Measurements from ENCODE around the gene LARP4B.

LARP4B gene

DNA sequence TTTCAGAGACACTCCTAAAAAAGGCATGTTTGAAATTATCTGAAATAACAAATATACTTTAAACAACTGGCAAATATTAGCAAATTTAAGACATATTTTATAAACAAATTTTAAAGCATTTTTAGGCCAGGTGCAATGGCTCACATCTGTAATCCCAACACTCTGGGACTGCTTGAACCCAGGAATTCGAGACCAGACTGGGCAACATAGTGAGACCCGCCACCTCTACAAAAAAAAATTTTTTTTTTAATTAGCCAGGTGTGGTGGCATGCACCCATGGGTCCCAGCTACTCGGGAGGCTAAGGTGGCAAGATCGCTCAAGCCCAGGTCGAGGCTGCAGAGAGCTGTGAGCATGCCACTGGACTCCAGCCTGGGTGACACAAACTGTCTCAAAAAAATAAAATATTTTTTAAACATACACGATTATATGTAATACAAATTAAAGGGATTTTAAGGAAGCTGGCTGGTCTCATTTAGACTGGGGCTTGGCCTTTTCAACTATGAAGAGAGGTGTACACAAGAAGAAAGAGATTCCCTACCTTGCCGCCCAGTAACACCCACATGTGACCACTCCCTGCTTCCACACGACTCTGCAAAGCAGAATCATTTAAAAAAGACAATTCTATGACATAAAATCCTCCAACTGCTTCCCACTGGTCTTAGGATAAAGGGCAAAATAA, 7.5 kb downstream of the LARP4B start:
- no peak overlapping the region for H4K12ac ChIP-seq (ENCODE audit: low read depth, low read length)
- H3K4me2 ChIP-seq (ENCODE audit: low read length) = no peak overlapping the region
- no peaks in the 10 kb centered on the region for H3K27me3 ChIP-seq (ENCODE audit: insufficient read depth, low read length)
- no peak overlapping the region for H2BK5ac ChIP-seq (ENCODE audit: low read depth, low read length, poor library complexity)
- H3K4me3 ChIP-seq (ENCODE audit: low read depth, low read length) = no peak overlapping the region
- no peak overlapping the region for H3K27ac ChIP-seq (ENCODE audit: low read depth, low read length)
- H2BK12ac ChIP-seq (ENCODE audit: low read length) = no peak overlapping the region
- H3K9me3 ChIP-seq (ENCODE audit: insufficient read depth, low read depth, low read length) = no peaks in the 10 kb centered on the region
- no peak overlapping the region for H2AK5ac ChIP-seq (ENCODE audit: low read length)
- H3K23ac ChIP-seq (ENCODE audit: low read length) = no peak overlapping the region
- no peak overlapping the region for H3K9ac ChIP-seq (ENCODE audit: low read length)
- no peaks in the 10 kb centered on the region for H3K79me1 ChIP-seq (ENCODE audit: low read length)
- no peak overlapping the region for H3K18ac ChIP-seq (ENCODE audit: low read length)
- no peak overlapping the region for H4K8ac ChIP-seq (ENCODE audit: low read depth, low read length)
- peaks cover 4 to 6% of the 10 kb centered on the region in 2 experiments for H3K4me1 ChIP-seq (ENCODE audit: control insufficient read depth in 1 of 2, insufficient read depth in 2 of 2, low read length in 2 of 2)
- no peak for DNase-seq
- peaks cover 15% of the 10 kb centered on the region in 2 experiments for H3K36me3 ChIP-seq (ENCODE audit: control insufficient read depth in 1 of 2, insufficient read depth in 2 of 2, low read length in 2 of 2)
- H4K91ac ChIP-seq (ENCODE audit: low read depth, low read length) = no peak overlapping the region
- peak overlapping the region; percentile 98 for H3K4ac ChIP-seq (ENCODE audit: low read depth, low read length)
- WGBS (ENCODE audit: extremely low coverage, insufficient coverage, insufficient read length) = no CpG with 5 or more reads among the region's 8 CpGs
- H2AFZ ChIP-seq (ENCODE audit: insufficient read depth, low read length, poor library complexity) = no peak overlapping the region
- no peak overlapping the region for H3K14ac ChIP-seq (ENCODE audit: low read length)
- peaks cover 36% of the 10 kb centered on the region for H3K79me2 ChIP-seq (ENCODE audit: control insufficient read depth, insufficient read depth, low read length, poor library complexity)
- no peak overlapping the region for H2BK120ac ChIP-seq (ENCODE audit: insufficient read depth, low read length, poor library complexity)

DNA sequence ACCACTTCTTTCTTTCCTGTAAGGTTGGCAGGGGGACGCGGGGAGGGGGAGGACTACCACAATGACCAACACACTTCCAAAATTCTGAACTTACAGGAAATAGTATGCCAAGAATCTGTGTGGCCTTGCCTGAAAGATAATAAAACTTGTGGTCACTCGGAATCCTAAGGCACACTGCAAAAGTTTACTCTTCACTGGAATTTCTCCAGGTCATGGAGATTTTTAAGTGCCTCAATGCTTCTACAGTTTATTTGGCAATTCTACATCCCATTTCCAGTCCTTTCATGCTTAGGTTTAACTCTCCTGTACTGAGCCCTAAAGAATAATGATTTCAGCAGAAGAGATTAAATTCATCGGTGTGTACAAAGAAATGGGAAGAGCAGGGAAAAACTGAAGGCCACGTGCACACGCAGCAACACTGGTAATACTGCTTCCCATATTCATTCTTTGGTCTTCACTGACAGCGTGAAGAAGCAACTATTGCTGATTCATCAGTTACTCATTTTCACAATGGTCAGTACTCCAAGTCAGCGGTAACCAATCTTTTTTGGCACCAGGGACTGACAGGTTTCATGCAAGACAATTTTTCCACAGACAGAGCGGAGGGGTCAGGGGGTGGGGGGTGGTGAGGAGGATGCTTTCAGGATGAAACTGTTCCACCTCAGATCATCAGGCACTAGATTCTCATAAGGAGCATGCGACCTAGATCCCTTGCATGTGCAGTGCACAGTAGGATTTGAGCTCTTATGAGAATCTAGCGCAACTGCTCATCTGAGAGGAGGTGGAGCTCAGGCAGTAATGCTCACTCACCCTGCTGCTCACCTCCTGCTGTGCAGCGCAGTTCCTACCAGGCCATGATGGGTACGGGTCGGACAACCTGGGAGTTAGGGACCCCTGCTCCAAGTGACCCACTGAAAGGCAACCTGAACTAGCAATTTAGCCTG, 9.8 kb downstream of the LARP4B start:
- Histone ChIP-seq H3K9me3 (ENCODE audit: insufficient read depth, low read depth, low read length) (no peaks in the 10 kb centered on the region), H4K91ac (ENCODE audit: low read depth, low read length) (no peak overlapping the region), H4K12ac (ENCODE audit: low read depth, low read length) (no peak overlapping the region), H3K27me3 (ENCODE audit: insufficient read depth, low read length) (no peaks in the 10 kb centered on the region), H3K4me3 (ENCODE audit: low read depth, low read length) (no peak overlapping the region), H3K27ac (ENCODE audit: low read depth, low read length) (no peak overlapping the region), H2AFZ (ENCODE audit: insufficient read depth, low read length, poor library complexity) (no peak overlapping the region), H3K79me1 (ENCODE audit: low read length) (no peaks in the 10 kb centered on the region), H4K8ac (ENCODE audit: low read depth, low read length) (no peak overlapping the region), H3K23ac (ENCODE audit: low read length) (no peak overlapping the region), H3K4ac (ENCODE audit: low read depth, low read length) (peak overlapping the region; percentile 90), H3K79me2 (ENCODE audit: control insufficient read depth, insufficient read depth, low read length, poor library complexity) (peaks cover 27% of the 10 kb centered on the region), H2BK120ac (ENCODE audit: insufficient read depth, low read length, poor library complexity) (no peak overlapping the region), H2BK12ac (ENCODE audit: low read length) (no peak overlapping the region), H3K4me1 (ENCODE audit: control insufficient read depth in 1 of 2, insufficient read depth in 2 of 2, low read length in 2 of 2) (peaks cover 0 to 6% of the 10 kb centered on the region in 2 experiments), H3K18ac (ENCODE audit: low read length) (no peak overlapping the region), H3K9ac (ENCODE audit: low read length) (peak overlapping the region; percentile 18), H3K36me3 (ENCODE audit: control insufficient read depth in 1 of 2, insufficient read depth in 2 of 2, low read length in 2 of 2) (peaks cover 12% of the 10 kb centered on the region in 2 experiments), H2BK5ac (ENCODE audit: low read depth, low read length, poor library complexity) (no peak overlapping the region), H2AK5ac (ENCODE audit: low read length) (no peak overlapping the region), H3K14ac (ENCODE audit: low read length) (no peak overlapping the region), H3K4me2 (ENCODE audit: low read length) (no peak overlapping the region)
- WGBS (ENCODE audit: extremely low coverage, insufficient coverage, insufficient read length) = no CpG with 5 or more reads among the region's 14 CpGs
- DNase-seq = peak in 1 of 2 donors; percentile 19

DNA sequence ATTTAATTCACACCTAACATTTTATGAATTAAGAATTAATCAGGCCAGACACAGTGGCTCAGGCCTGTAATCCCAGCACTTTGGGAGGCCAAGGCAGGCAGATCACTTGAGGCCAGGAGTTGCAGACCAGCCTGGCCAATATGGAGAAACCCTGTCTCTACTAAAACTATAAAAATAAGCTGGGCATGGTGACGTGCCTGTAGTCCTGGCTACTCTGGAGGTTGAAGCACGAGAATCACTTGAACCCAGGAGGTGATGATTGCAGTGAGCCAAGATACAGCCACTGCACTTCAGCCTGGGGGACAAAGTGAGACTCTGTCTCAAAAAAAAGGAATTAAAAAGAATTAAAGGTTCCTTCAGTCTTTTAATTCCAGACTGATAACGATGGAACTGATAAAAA, 11.1 kb downstream of the LARP4B start:
- no peaks in the 10 kb centered on the region for H3K9me3 ChIP-seq (ENCODE audit: insufficient read depth, low read depth, low read length)
- H3K4me1 ChIP-seq (ENCODE audit: control insufficient read depth in 1 of 2, insufficient read depth in 2 of 2, low read length in 2 of 2) = peaks cover 0 to 6% of the 10 kb centered on the region in 2 experiments
- no peak overlapping the region for H2AFZ ChIP-seq (ENCODE audit: insufficient read depth, low read length, poor library complexity)
- no peak overlapping the region for H4K8ac ChIP-seq (ENCODE audit: low read depth, low read length)
- peak overlapping the region; percentile 55 for H3K4ac ChIP-seq (ENCODE audit: low read depth, low read length)
- no CpG with 5 or more reads among the region's 3 CpGs for WGBS (ENCODE audit: extremely low coverage, insufficient coverage, insufficient read length)
- no peak overlapping the region for H3K27ac ChIP-seq (ENCODE audit: low read depth, low read length)
- no peak overlapping the region for H3K9ac ChIP-seq (ENCODE audit: low read length)
- no peak overlapping the region for H3K4me3 ChIP-seq (ENCODE audit: low read depth, low read length)
- H3K18ac ChIP-seq (ENCODE audit: low read length) = no peak overlapping the region
- H2AK5ac ChIP-seq (ENCODE audit: low read length) = no peak overlapping the region
- no peaks in the 10 kb centered on the region for H3K79me1 ChIP-seq (ENCODE audit: low read length)
- no peaks in the 10 kb centered on the region for H3K27me3 ChIP-seq (ENCODE audit: insufficient read depth, low read length)
- H2BK12ac ChIP-seq (ENCODE audit: low read length) = no peak overlapping the region
- H3K23ac ChIP-seq (ENCODE audit: low read length) = no peak overlapping the region
- DNase-seq = no peak
- H2BK5ac ChIP-seq (ENCODE audit: low read depth, low read length, poor library complexity) = no peak overlapping the region
- no peak overlapping the region for H4K12ac ChIP-seq (ENCODE audit: low read depth, low read length)
- H2BK120ac ChIP-seq (ENCODE audit: insufficient read depth, low read length, poor library complexity) = no peak overlapping the region
- H3K36me3 ChIP-seq (ENCODE audit: control insufficient read depth in 1 of 2, insufficient read depth in 2 of 2, low read length in 2 of 2) = peaks cover 6 to 7% of the 10 kb centered on the region in 2 experiments
- no peak overlapping the region for H3K14ac ChIP-seq (ENCODE audit: low read length)
- H3K4me2 ChIP-seq (ENCODE audit: low read length) = no peak overlapping the region
- H4K91ac ChIP-seq (ENCODE audit: low read depth, low read length) = no peak overlapping the region
- H3K79me2 ChIP-seq (ENCODE audit: control insufficient read depth, insufficient read depth, low read length, poor library complexity) = peaks cover 22% of the 10 kb centered on the region

DNA sequence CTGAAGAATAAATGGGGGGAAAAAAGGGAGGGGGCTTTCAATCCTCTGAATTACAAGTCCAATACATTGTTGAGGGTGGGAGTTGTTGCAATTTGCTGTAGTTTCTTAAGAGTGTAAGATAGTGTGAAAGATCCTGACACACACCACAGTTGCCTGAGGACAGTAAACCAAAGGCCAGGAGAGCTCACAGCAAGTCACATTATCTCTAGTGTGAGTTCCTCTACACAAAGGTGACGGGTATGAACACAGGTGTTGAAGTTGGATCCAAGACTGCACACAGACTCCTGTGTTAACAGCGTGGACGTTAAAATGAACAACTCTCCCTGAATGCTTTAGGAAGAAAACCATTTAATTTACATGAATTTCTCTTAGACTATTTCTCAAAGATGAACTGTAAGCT, 12.0 kb downstream of the LARP4B start:
- Histone ChIP-seq H3K79me2 (ENCODE audit: control insufficient read depth, insufficient read depth, low read length, poor library complexity) (peaks cover 19% of the 10 kb centered on the region), H3K27ac (ENCODE audit: low read depth, low read length) (no peak overlapping the region), H3K4me2 (ENCODE audit: low read length) (no peak overlapping the region), H4K12ac (ENCODE audit: low read depth, low read length) (no peak overlapping the region), H2AFZ (ENCODE audit: insufficient read depth, low read length, poor library complexity) (no peak overlapping the region), H3K18ac (ENCODE audit: low read length) (no peak overlapping the region), H4K91ac (ENCODE audit: low read depth, low read length) (no peak overlapping the region), H3K27me3 (ENCODE audit: insufficient read depth, low read length) (no peaks in the 10 kb centered on the region), H3K4ac (ENCODE audit: low read depth, low read length) (peak overlapping the region; percentile 97), H3K36me3 (ENCODE audit: control insufficient read depth in 1 of 2, insufficient read depth in 2 of 2, low read length in 2 of 2) (peaks cover 4 to 6% of the 10 kb centered on the region in 2 experiments), H2AK5ac (ENCODE audit: low read length) (no peak overlapping the region), H3K4me1 (ENCODE audit: control insufficient read depth in 1 of 2, insufficient read depth in 2 of 2, low read length in 2 of 2) (peaks cover 0 to 6% of the 10 kb centered on the region in 2 experiments), H3K9me3 (ENCODE audit: insufficient read depth, low read depth, low read length) (no peaks in the 10 kb centered on the region), H3K4me3 (ENCODE audit: low read depth, low read length) (no peak overlapping the region), H3K23ac (ENCODE audit: low read length) (no peak overlapping the region), H3K14ac (ENCODE audit: low read length) (no peak overlapping the region), H3K9ac (ENCODE audit: low read length) (no peak overlapping the region), H2BK120ac (ENCODE audit: insufficient read depth, low read length, poor library complexity) (no peak overlapping the region), H2BK5ac (ENCODE audit: low read depth, low read length, poor library complexity) (no peak overlapping the region), H3K79me1 (ENCODE audit: low read length) (no peaks in the 10 kb centered on the region), H2BK12ac (ENCODE audit: low read length) (no peak overlapping the region), H4K8ac (ENCODE audit: low read depth, low read length) (no peak overlapping the region)
- WGBS (ENCODE audit: extremely low coverage, insufficient coverage, insufficient read length) = no CpG with 5 or more reads among the region's 3 CpGs
- DNase-seq = no peak
